ENCODE measurements around the gene MEX3B.

The MEX3B gene

DNA sequence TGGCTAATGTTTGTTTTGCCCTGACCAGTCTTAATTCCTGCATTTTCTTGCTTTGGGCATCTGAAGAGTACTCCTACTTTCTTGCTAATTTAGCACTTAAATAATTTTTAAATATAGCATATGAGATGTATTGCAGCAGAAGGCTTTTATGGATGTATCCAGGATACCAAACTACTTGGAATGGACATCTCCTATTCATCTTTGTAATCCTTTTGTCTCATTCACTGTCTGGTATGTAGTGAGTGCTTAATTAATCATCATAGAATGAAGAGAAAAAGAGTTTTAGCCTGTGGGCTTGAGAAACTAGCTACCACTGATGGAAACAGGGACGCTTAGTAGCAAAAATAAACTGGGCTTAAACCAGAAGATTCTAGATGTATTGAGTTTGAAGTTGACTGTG lies 40.6 kb downstream of the MEX3B start:
- POLR2A ChIA-PET = no interaction called here
- H3K9me3 ChIP-seq (ENCODE audit: control insufficient read depth, insufficient read depth, low read depth, low read length) = no peaks in the 10 kb centered on the region; the same call in 1 of the 2 replicates

GRCh38 chr15:82003916-82004315 lies 41.9 kb downstream of the MEX3B start:
- ChIA-PET POLR2A (interaction anchor here (0.6 to 0.7 kb wide), 2 partner anchors 62 to 64 kb away, joined by 3 to 4 read pairs; no protein-coding TSS in a partner anchor), CTCF (no interaction called here)
- Histone ChIP-seq H3K9me3 (ENCODE audit: control insufficient read depth, insufficient read depth, low read depth, low read length) (no peaks in the 10 kb centered on the region; the same call in 1 of the 2 replicates), H3K4me1 (ENCODE audit: control insufficient read depth, insufficient read depth, low read length) (no peaks in the 10 kb centered on the region), H3K27ac (ENCODE audit: extremely low read depth, low read depth, low read length) (no peak overlapping the region), H3K36me3 (ENCODE audit: control insufficient read depth in 2 of 2, insufficient read depth in 1 of 2, low read length in 2 of 2) (no peaks in the 10 kb centered on the region), H3K4me3 (ENCODE audit: low read depth, low read length) (no peak overlapping the region)
- no peak for TF ChIP-seq ZNF473 (tag by site-specific recombination; IDR thresholded peaks at IDR 0.05)
- no peak for TF ChIP-seq PRDM6 (tag by site-specific recombination; IDR thresholded peaks at IDR 0.05)
- TF ChIP-seq ZBTB1 (tag by site-specific recombination; IDR thresholded peaks at IDR 0.05) = no peak
- TF ChIP-seq ZNF510 (tag by site-specific recombination; IDR thresholded peaks at IDR 0.05; ENCODE audit: insufficient replicate concordance) = no peak
- TF ChIP-seq ZFP41 (tag by site-specific recombination; IDR thresholded peaks at IDR 0.05; ENCODE audit: borderline replicate concordance) = no peak
- TF ChIP-seq ZBTB17 (tag by site-specific recombination; IDR thresholded peaks at IDR 0.05) = no peak
- TF ChIP-seq ZNF184 (tag by site-specific recombination; IDR thresholded peaks at IDR 0.05) = no peak
- TF ChIP-seq GLIS2 (tag by site-specific recombination; IDR thresholded peaks at IDR 0.05) = no peak
- TF ChIP-seq HOXC10 (CRISPR knock-in tag; IDR thresholded peaks at IDR 0.05) = no peak
- TF ChIP-seq MZF1 (tag by site-specific recombination; IDR thresholded peaks at IDR 0.05; ENCODE audit: borderline replicate concordance) = no peak
- TF ChIP-seq ZNF560 (tag by site-specific recombination; IDR thresholded peaks at IDR 0.05; ENCODE audit: borderline replicate concordance) = no peak
- no peak for TF ChIP-seq ZEB2 (tag by site-specific recombination; IDR thresholded peaks at IDR 0.05)
- TF ChIP-seq ZNF777 (tag by site-specific recombination; IDR thresholded peaks at IDR 0.05; ENCODE audit: borderline replicate concordance) = no peak
- no peak for TF ChIP-seq ZNF274 (IDR thresholded peaks at IDR 0.05; ENCODE audit: low read length)
- no peak for TF ChIP-seq ZNF274 (tag by site-specific recombination; IDR thresholded peaks at IDR 0.05; ENCODE audit: borderline replicate concordance)
- TF ChIP-seq ZBTB26 (tag by site-specific recombination; optimal IDR thresholded peaks at IDR 0.05) = no peak

More for the DNA sequence above, 40.6 kb downstream of the MEX3B start:
- CTCF ChIA-PET = interaction anchor here (1.0 kb wide), 1 partner anchor 103 kb away, joined by 7 read pairs; no protein-coding TSS in a partner anchor
- Histone ChIP-seq H3K4me3 (ENCODE audit: low read depth, low read length) (no peak overlapping the region), H3K36me3 (ENCODE audit: control insufficient read depth in 2 of 2, insufficient read depth in 1 of 2, low read length in 2 of 2) (no peaks in the 10 kb centered on the region), H3K4me1 (ENCODE audit: control insufficient read depth, insufficient read depth, low read length) (no peaks in the 10 kb centered on the region), H3K27ac (ENCODE audit: extremely low read depth, low read depth, low read length) (no peak overlapping the region)
- TF ChIP-seq ZNF121 (tag by site-specific recombination; IDR thresholded peaks at IDR 0.05) = no peak
- TF ChIP-seq ZFP41 (tag by site-specific recombination; IDR thresholded peaks at IDR 0.05; ENCODE audit: borderline replicate concordance) = no peak
- no peak for TF ChIP-seq ZNF155 (tag by site-specific recombination; IDR thresholded peaks at IDR 0.05)
- TF ChIP-seq, protein P1, sequence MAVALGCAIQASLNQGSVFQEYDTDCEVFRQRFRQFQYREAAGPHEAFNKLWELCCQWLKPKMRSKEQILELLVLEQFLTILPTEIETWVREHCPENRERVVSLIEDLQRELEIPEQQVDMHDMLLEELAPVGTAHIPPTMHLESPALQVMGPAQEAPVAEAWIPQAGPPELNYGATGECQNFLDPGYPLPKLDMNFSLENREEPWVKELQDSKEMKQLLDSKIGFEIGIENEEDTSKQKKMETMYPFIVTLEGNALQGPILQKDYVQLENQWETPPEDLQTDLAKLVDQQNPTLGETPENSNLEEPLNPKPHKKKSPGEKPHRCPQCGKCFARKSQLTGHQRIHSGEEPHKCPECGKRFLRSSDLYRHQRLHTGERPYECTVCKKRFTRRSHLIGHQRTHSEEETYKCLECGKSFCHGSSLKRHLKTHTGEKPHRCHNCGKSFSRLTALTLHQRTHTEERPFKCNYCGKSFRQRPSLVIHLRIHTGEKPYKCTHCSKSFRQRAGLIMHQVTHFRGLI (tag by site-specific recombination; IDR thresholded peaks at IDR 0.05) = no peak
- TF ChIP-seq ZNF624 (tag by site-specific recombination; IDR thresholded peaks at IDR 0.05) = no peak

Measured in HEK293 (cell line).